ENCODE data around the gene ANKRD34A.
A peak's percentile ranks its signal among the peaks of the same experiment; 100 is the strongest.

The ANKRD34A gene

GRCh38 chr1:145990249-145990855 is 26.0 kb upstream of the ANKRD34A start:
- DNase-seq = no peak

- no peak for DNase-seq
Measured at GRCh38 chr1:145988773-145989172, 24.4 kb upstream of the ANKRD34A start.

GRCh38 chr1:145987926-145988325 is 23.6 kb upstream of the ANKRD34A start:
- DNase-seq = no peak

GRCh38 chr1:145986551-145986950 is 22.2 kb upstream of the ANKRD34A start:
- DNase-seq = no peak

GRCh38 chr1:145985502-145986439 is 21.4 kb upstream of the ANKRD34A start:
- no peak for DNase-seq

- DNase-seq = no peak
Measured at GRCh38 chr1:145985129-145985501, 20.7 kb upstream of the ANKRD34A start.

- DNase-seq = no peak
Measured at GRCh38 chr1:145983960-145984830, 19.8 kb upstream of the ANKRD34A start.

- no peak for DNase-seq
Measured at GRCh38 chr1:145983206-145983675, 18.9 kb upstream of the ANKRD34A start.

GRCh38 chr1:145982010-145982723 is 17.8 kb upstream of the ANKRD34A start:
- DNase-seq = no peak

- no peak for DNase-seq
Measured at GRCh38 chr1:145980457-145980994, 16.2 kb upstream of the ANKRD34A start.

- no peak for DNase-seq
Measured at GRCh38 chr1:145979746-145980456, 15.5 kb upstream of the ANKRD34A start.

GRCh38 chr1:145978854-145979745 is 14.7 kb upstream of the ANKRD34A start:
- no peak for DNase-seq

GRCh38 chr1:145978471-145978853 is 14.1 kb upstream of the ANKRD34A start:
- no peak for DNase-seq

GRCh38 chr1:145977486-145978470 is 13.4 kb upstream of the ANKRD34A start:
- DNase-seq = peak; percentile 66

GRCh38 chr1:145977016-145977415 is 12.6 kb upstream of the ANKRD34A start:
- no peak for DNase-seq

GRCh38 chr1:145975216-145975615 is 10.8 kb upstream of the ANKRD34A start:
- no peak for DNase-seq

- DNase-seq = no peak
Measured at GRCh38 chr1:145974721-145975120, 10.3 kb upstream of the ANKRD34A start.

- DNase-seq = no peak
Measured at GRCh38 chr1:145972580-145972979, 8.2 kb upstream of the ANKRD34A start.

GRCh38 chr1:145967288-145967687 is 2.9 kb upstream of the ANKRD34A start:
- DNase-seq = no peak
